Chondrocyte (in vitro differentiated cells): ENCODE results near the gene SORBS2. TPM values are rescaled to one million over a fixed set of nuclear protein-coding genes. Genes with fewer than 3 reads are reported as not detected.

Source experiments
- DNase-seq: peaks from one replicate; pipeline ENCODE4 v3.0.0; 2021; ENCODE audit warnings: mixed read lengths, low spot score
- H3K27ac Mint-ChIP-seq: one replicate; pipeline ENCODE4 v1.8.0; 2021; ENCODE audit warnings: mild to moderate bottlenecking, moderate library complexity, mixed read lengths; ENCODE audit not compliant: unreplicated experiment
- H3K27me3 Mint-ChIP-seq: 2 replicates; pipeline ENCODE4 v1.8.0; 2021; ENCODE audit warnings: low read depth, mixed read lengths
- H3K36me3 Mint-ChIP-seq: 2 replicates; pipeline ENCODE4 v1.8.0; 2021; ENCODE audit warnings: low read depth, mixed read lengths
- H3K4me1 Mint-ChIP-seq: 2 replicates; pipeline ENCODE4 v1.8.0; 2021; ENCODE audit warnings: low read depth, mild to moderate bottlenecking, mixed read lengths
- H3K4me3 Mint-ChIP-seq: one replicate; pipeline ENCODE4 v1.8.0; 2021; ENCODE audit warnings: mild to moderate bottlenecking, moderate library complexity, mixed read lengths; ENCODE audit not compliant: unreplicated experiment
- H3K9me3 Mint-ChIP-seq: 2 replicates; pipeline ENCODE4 v1.8.0; 2021; ENCODE audit warnings: low read depth, mixed read lengths
- total RNA-seq: library from RNA; stranded (reverse); gene quantifications from 3 replicates; pipeline ENCODE4 v1.2.1, GENCODE V29; 2021
- TF ChIP-seq, protein P1 (sequence below): fragments of 200-600 bp; sonication (generic); IDR thresholded peaks from 2 replicates; pipeline ENCODE4 v1.5.0; 2021; ENCODE audit warnings: antibody characterized with exemption, mild to moderate bottlenecking, moderate library complexity

SORBS2 gene
- total RNA-seq, 1 donor from 2014 or later = 104 TPM

- Mint-ChIP-seq H3K36me3 (peaks cover 5% of the 10 kb centered on the region), H3K4me1 (peaks cover 29% of the 10 kb centered on the region), H3K4me3 (no peak overlapping the region), H3K27ac (peak overlapping the region; percentile 3), H3K27me3 (no peaks in the 10 kb centered on the region), H3K9me3 (no peaks in the 10 kb centered on the region)
- TF ChIP-seq, protein P1, sequence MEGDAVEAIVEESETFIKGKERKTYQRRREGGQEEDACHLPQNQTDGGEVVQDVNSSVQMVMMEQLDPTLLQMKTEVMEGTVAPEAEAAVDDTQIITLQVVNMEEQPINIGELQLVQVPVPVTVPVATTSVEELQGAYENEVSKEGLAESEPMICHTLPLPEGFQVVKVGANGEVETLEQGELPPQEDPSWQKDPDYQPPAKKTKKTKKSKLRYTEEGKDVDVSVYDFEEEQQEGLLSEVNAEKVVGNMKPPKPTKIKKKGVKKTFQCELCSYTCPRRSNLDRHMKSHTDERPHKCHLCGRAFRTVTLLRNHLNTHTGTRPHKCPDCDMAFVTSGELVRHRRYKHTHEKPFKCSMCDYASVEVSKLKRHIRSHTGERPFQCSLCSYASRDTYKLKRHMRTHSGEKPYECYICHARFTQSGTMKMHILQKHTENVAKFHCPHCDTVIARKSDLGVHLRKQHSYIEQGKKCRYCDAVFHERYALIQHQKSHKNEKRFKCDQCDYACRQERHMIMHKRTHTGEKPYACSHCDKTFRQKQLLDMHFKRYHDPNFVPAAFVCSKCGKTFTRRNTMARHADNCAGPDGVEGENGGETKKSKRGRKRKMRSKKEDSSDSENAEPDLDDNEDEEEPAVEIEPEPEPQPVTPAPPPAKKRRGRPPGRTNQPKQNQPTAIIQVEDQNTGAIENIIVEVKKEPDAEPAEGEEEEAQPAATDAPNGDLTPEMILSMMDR = no peak
- no peak for DNase-seq
Observed at GRCh38 chr4:185761352-185762235, 50.4 kb downstream of the SORBS2 start.

GRCh38 chr4:185758807-185759206, 53.2 kb downstream of the SORBS2 start:
- Mint-ChIP-seq H3K9me3 (no peaks in the 10 kb centered on the region), H3K27ac (no peak overlapping the region), H3K27me3 (no peaks in the 10 kb centered on the region), H3K4me1 (peaks cover 32% of the 10 kb centered on the region), H3K4me3 (no peak overlapping the region), H3K36me3 (peaks cover 3% of the 10 kb centered on the region)
- TF ChIP-seq, protein P1 = no peak
- DNase-seq = no peak

DNA sequence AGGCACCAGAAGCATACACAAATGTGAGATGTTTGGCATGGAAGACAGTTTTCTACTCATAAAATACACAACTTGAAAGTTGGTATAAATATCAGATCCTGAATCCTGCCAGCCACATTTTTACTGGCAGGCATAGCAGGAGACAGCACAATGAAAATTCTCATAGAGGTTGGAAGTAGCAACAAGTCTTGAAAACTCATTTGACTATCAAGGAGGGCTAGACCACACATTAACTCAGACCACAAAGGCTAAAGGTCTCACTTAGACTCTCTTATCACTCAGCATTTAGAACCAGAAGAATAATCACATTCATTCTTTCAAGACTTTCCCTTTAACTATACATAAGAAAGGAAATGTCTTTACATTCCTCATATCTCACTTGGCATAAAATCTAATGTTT, 56.5 kb downstream of the SORBS2 start:
- Mint-ChIP-seq H3K4me3 (no peak overlapping the region), H3K4me1 (peaks cover 18% of the 10 kb centered on the region), H3K9me3 (no peaks in the 10 kb centered on the region), H3K27ac (no peak overlapping the region), H3K27me3 (no peaks in the 10 kb centered on the region), H3K36me3 (peaks cover 4% of the 10 kb centered on the region)
- TF ChIP-seq, protein P1 = no peak
- no peak for DNase-seq

- H3K27ac Mint-ChIP-seq = no peak overlapping the region
- H3K4me3 Mint-ChIP-seq = no peak overlapping the region
- no peak for DNase-seq
- peaks cover 3% of the 10 kb centered on the region for H3K36me3 Mint-ChIP-seq
- H3K4me1 Mint-ChIP-seq = peaks cover 18% of the 10 kb centered on the region
- TF ChIP-seq, protein P1 = no peak
- H3K27me3 Mint-ChIP-seq = no peaks in the 10 kb centered on the region
- H3K9me3 Mint-ChIP-seq = no peaks in the 10 kb centered on the region
Observed at GRCh38 chr4:185754961-185755360, 57.0 kb downstream of the SORBS2 start.

DNA sequence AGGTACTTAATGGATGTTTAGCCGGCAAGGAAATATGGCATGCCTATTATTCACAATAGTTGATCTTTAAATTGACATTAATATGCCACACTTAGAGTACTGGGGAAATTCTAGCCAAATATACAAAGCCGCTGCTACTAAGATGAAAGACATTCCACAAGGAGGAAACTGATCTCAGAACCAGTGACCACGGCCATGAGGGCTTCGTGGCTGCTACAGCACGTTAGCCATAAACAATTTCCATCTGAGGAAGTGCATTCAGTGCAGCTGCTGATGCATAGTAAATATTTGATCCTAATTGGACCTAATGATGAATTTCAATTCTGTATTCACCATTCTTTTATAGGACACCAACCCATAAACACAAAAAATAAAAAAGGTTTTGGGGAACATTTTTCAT, 59.1 kb downstream of the SORBS2 start:
- no peak for DNase-seq
- TF ChIP-seq, protein P1 = no peak
- no peaks in the 10 kb centered on the region for H3K27me3 Mint-ChIP-seq
- peaks cover 4% of the 10 kb centered on the region for H3K36me3 Mint-ChIP-seq
- H3K4me1 Mint-ChIP-seq = peaks cover 18% of the 10 kb centered on the region
- no peak overlapping the region for H3K27ac Mint-ChIP-seq
- no peak overlapping the region for H3K4me3 Mint-ChIP-seq
- no peaks in the 10 kb centered on the region for H3K9me3 Mint-ChIP-seq
